SK-N-SH (cell line): ENCODE measurements around the gene PAPPA2. TPM values are rescaled to one million over a fixed set of nuclear protein-coding genes. Genes with fewer than 3 reads are reported as not detected.

Source experiments
- CTCF ChIA-PET: fragments of 300-600, 350-600 bp; formaldehyde crosslinking; extraction: SDS; loops from one replicate; lab custom pipeline; 2021; lab: Yijun Ruan, JAX
- POLR2A ChIA-PET: fragments of 350-600 bp; sonication (Branson Sonifier 250); formaldehyde crosslinking; extraction: SDS; loops from one replicate; lab custom pipeline; 2020; ENCODE audit warnings: antibody characterized with exemption, inconsistent platforms; lab: Yijun Ruan, JAX
- DNase-seq: peaks from one replicate; pipeline ENCODE4 v3.0.0; 2012
- H2AFZ ChIP-seq: fragments of 200-600 bp; sonication (generic); 2 replicates; pipeline ENCODE4 v1.8.1; 2016; ENCODE audit warnings: antibody characterized with exemption, mild to moderate bottlenecking, low read depth
- H3F3A ChIP-seq: fragments of 200-600 bp; sonication (generic); replicated peaks from 2 replicates; pipeline ENCODE3; 2016; ENCODE audit warnings: antibody characterized with exemption, mild to moderate bottlenecking; ENCODE audit not compliant: insufficient read depth
- H3K27ac ChIP-seq, 2 experiments: fragments of 200-500 bp in 1 of 2; fragments of 200-600 bp in 1 of 2; sonication (Bioruptor generic) in 1 of 2; sonication (generic), shearing (Covaris generic) in 1 of 2; 2 replicates each; pipeline versions ENCODE4 v1.5.1 to v1.6.1; 2014 to 2016; ENCODE audit warnings: low read depth in 2 of 2, inconsistent platforms in 1 of 2, low read length in 1 of 2, mild to moderate bottlenecking in 1 of 2, mixed read lengths in 1 of 2
- H3K27me3 ChIP-seq: fragments of 200-600 bp; sonication (generic), shearing (Covaris generic); 2 replicates; pipeline ENCODE4 v1.6.1; 2016; ENCODE audit warnings: mixed run types; ENCODE audit not compliant: insufficient read depth
- H3K36me3 ChIP-seq, 2 experiments: fragments of 200-500 bp in 1 of 2; fragments of 200-600 bp in 1 of 2; sonication (Bioruptor generic) in 1 of 2; sonication (generic) in 1 of 2; replicated peaks in 1 of 2; 2 replicates each; pipeline versions ENCODE3 to v1.5.1; 2014 to 2016; ENCODE audit warnings: low read length in 1 of 2, mild to moderate bottlenecking in 1 of 2; ENCODE audit not compliant: insufficient read depth in 2 of 2, control insufficient read depth in 1 of 2
- H3K4me1 ChIP-seq, 2 experiments: fragments of 200-500 bp in 1 of 2; fragments of 200-600 bp in 1 of 2; sonication (Bioruptor generic) in 1 of 2; sonication (generic), shearing (Covaris generic) in 1 of 2; 2 replicates each; pipeline versions ENCODE4 v1.5.1 to v1.6.1; 2014 to 2016; ENCODE audit warnings: low read depth in 1 of 2, low read length in 1 of 2, mixed run types in 1 of 2; ENCODE audit not compliant: insufficient read depth in 2 of 2, control insufficient read depth in 1 of 2
- H3K4me2 ChIP-seq: fragments of 200-600 bp; sonication (generic), shearing (Covaris generic); 2 replicates; pipeline ENCODE4 v1.6.1; 2017; ENCODE audit warnings: mixed run types
- H3K4me3 ChIP-seq, 2 experiments: fragments of 200-500 bp in 1 of 2; fragments of 200-600 bp in 1 of 2; sonication (Bioruptor generic) in 1 of 2; sonication (generic), shearing (Covaris generic) in 1 of 2; 2 replicates each; pipeline versions ENCODE4 v1.5.1 to v1.8.1; 2014 to 2016; ENCODE audit warnings: low read depth in 2 of 2, inconsistent platforms in 1 of 2, low read length in 1 of 2, mild to moderate bottlenecking in 1 of 2, mixed read lengths in 1 of 2, moderate library complexity in 1 of 2
- H3K79me2 ChIP-seq: fragments of 200-600 bp; sonication (generic); 2 replicates; pipeline ENCODE4 v1.8.1; 2017; ENCODE audit warnings: mild to moderate bottlenecking; ENCODE audit not compliant: insufficient read depth
- H3K9ac ChIP-seq: fragments of 200-600 bp; sonication (generic); 2 replicates; pipeline ENCODE4 v1.6.1; 2017; ENCODE audit warnings: mixed run types
- H3K9me2 ChIP-seq: fragments of 200-600 bp; sonication (generic); 2 replicates; pipeline ENCODE4 v1.6.1; 2017; ENCODE audit warnings: mixed run types
- H3K9me3 ChIP-seq: fragments of 200-600 bp; sonication (generic); 2 replicates; pipeline ENCODE4 v1.6.1; 2017; ENCODE audit warnings: mixed run types, mild to moderate bottlenecking, moderate library complexity
- H4K20me1 ChIP-seq: fragments of 200-600 bp; sonication (generic); 2 replicates; pipeline ENCODE4 v1.6.1; 2017; ENCODE audit warnings: mild to moderate bottlenecking, mixed run types; ENCODE audit not compliant: insufficient read depth
- CHD2 ChIP-seq: fragments of 150-350 bp; IDR thresholded peaks from 2 replicates; pipeline ENCODE4 v1.6.1; 2018; ENCODE audit warnings: low read length; ENCODE audit not compliant: partially characterized antibody
- CTCF ChIP-seq: fragments of 200-600 bp; sonication (generic); IDR thresholded peaks from 2 replicates; pipeline ENCODE4 v1.6.1; 2017; ENCODE audit warnings: antibody characterized with exemption, mild to moderate bottlenecking, moderate library complexity
- ELF1 ChIP-seq: IDR thresholded peaks from 2 replicates; pipeline ENCODE4 v1.4.0; 2012
- EZH2phosphoT487 ChIP-seq: fragments of 200-600 bp; sonication (generic); IDR thresholded peaks from 2 replicates; pipeline ENCODE4 v1.6.1; 2017; ENCODE audit warnings: low read depth, mixed run types, mild to moderate bottlenecking, antibody characterized with exemption, moderate library complexity, borderline replicate concordance
- FOSL2 ChIP-seq: IDR thresholded peaks from 2 replicates; pipeline ENCODE4 v1.4.0; 2012; ENCODE audit warnings: low read depth, mild to moderate bottlenecking, moderate library complexity, borderline replicate concordance
- FOXJ3 ChIP-seq: sonication (generic); formaldehyde crosslinking; IDR thresholded peaks from 2 replicates; pipeline ENCODE4 v1.5.1; 2020; ENCODE audit warnings: mild to moderate bottlenecking, missing genetic modification reagents
- GABPA ChIP-seq: IDR thresholded peaks from 2 replicates; pipeline ENCODE4 v1.4.0; 2012; ENCODE audit warnings: low read depth, mild to moderate bottlenecking
- IRF3 ChIP-seq: fragments of 150-350 bp; IDR thresholded peaks from 2 replicates; pipeline ENCODE4 v1.6.1; 2016; ENCODE audit warnings: mild to moderate bottlenecking, low read depth, low read length
- JUND ChIP-seq: IDR thresholded peaks from 2 replicates; pipeline ENCODE4 v1.4.0; 2012
- MAX ChIP-seq: IDR thresholded peaks from 2 replicates; pipeline ENCODE4 v1.4.0; 2012; ENCODE audit warnings: low read depth
- MEF2A ChIP-seq: IDR thresholded peaks from 2 replicates; pipeline ENCODE4 v1.4.0; 2012; ENCODE audit warnings: low read depth, borderline replicate concordance
- PBX3 ChIP-seq: IDR thresholded peaks from 2 replicates; pipeline ENCODE4; 2012
- POLR2AphosphoS5 ChIP-seq: IDR thresholded peaks from 2 replicates; pipeline ENCODE4 v1.6.1; 2012; ENCODE audit warnings: low read depth, low read length
- REST ChIP-seq: IDR thresholded peaks from 2 replicates; pipeline ENCODE4 v1.6.1; 2012; ENCODE audit warnings: mild to moderate bottlenecking, low read depth, low read length, moderate library complexity
- RFX5 ChIP-seq: IDR thresholded peaks from 2 replicates; pipeline ENCODE4 v1.6.1; 2012; ENCODE audit warnings: mild to moderate bottlenecking, improper control_type of control experiment, low read length
- TAF1 ChIP-seq: IDR thresholded peaks from 2 replicates; pipeline ENCODE4 v1.6.1; 2012; ENCODE audit warnings: low read depth, mild to moderate bottlenecking, low read length, moderate library complexity, borderline replicate concordance
- TEAD4 ChIP-seq: IDR thresholded peaks from 2 replicates; pipeline ENCODE4 v1.4.0; 2012; ENCODE audit warnings: mild to moderate bottlenecking, borderline replicate concordance; ENCODE audit not compliant: insufficient read depth
- USF2 ChIP-seq: fragments of 150-350 bp; IDR thresholded peaks from 2 replicates; pipeline ENCODE4 v1.6.1; 2017; ENCODE audit warnings: antibody characterized with exemption, low read length, low read depth, borderline replicate concordance
- YY1 ChIP-seq: IDR thresholded peaks from 2 replicates; pipeline ENCODE4 v1.4.0; 2012; ENCODE audit warnings: low read depth, mild to moderate bottlenecking
- ZBTB33 ChIP-seq: IDR thresholded peaks from 2 replicates; pipeline ENCODE4 v1.4.0; 2012; ENCODE audit warnings: low read depth, borderline replicate concordance
- WGBS: methylation state at CpG from one replicate; pipeline ENCODE4 v1.1.6; 2017; ENCODE audit warnings: low lambda C conversion rate; 5-methylcytosine and 5-hydroxymethylcytosine counted together
- polyA plus RNA-seq, 3 experiments: library from polyadenylated mRNA; depleted of rRNA; stranded (reverse); fragments of >200 nt; gene quantifications; 2 replicates each; pipeline ENCODE4 v1.2.3, GENCODE V29; 2012

The PAPPA2 gene
- polyA plus RNA-seq, 1 of the 3 experiments (the other 2 are of a cell fraction) = 0.02 TPM

- ChIA-PET POLR2A (no interaction called here), CTCF (interaction anchor here (2.5 kb wide), 1 partner anchor 12 kb away, joined by 11 read pairs; no protein-coding TSS in a partner anchor)
- Histone ChIP-seq H3K4me1 (no peaks in the 10 kb centered on the region), H3K9me2 (no peaks in the 10 kb centered on the region), H4K20me1 (no peaks in the 10 kb centered on the region), H3K36me3 (no peaks in the 10 kb centered on the region), H3K27me3 (no peaks in the 10 kb centered on the region; the same call in 1 of the 2 replicates), H3K4me3 (no peak overlapping the region), H3K9me3 (no peaks in the 10 kb centered on the region), H3K9ac (no peak overlapping the region), H3F3A (no peaks in the 10 kb centered on the region), H3K27ac (no peak overlapping the region), H3K79me2 (no peaks in the 10 kb centered on the region), H3K4me2 (no peak overlapping the region), H2AFZ (no peak overlapping the region)
- DNase-seq = no peak
- WGBS = 38% methylated on average over 1 of the region's 1 CpG
- TF ChIP-seq YY1 = no peak
- no peak for TF ChIP-seq CHD2
- no peak for TF ChIP-seq CTCF
- no peak for TF ChIP-seq ZBTB33
- no peak for TF ChIP-seq ELF1
- no peak for TF ChIP-seq EZH2phosphoT487
- no peak for TF ChIP-seq USF2
- no peak for TF ChIP-seq TEAD4
- TF ChIP-seq POLR2AphosphoS5 = no peak
- no peak for TF ChIP-seq MAX
- no peak for TF ChIP-seq RFX5
- TF ChIP-seq MEF2A = no peak
- TF ChIP-seq GABPA = no peak
- TF ChIP-seq REST = no peak
- TF ChIP-seq FOSL2 = no peak
- TF ChIP-seq IRF3 = no peak
- no peak for TF ChIP-seq TAF1
- TF ChIP-seq JUND = no peak
- no peak for TF ChIP-seq FOXJ3
- TF ChIP-seq PBX3 = no peak
Observed at GRCh38 chr1:176546825-176547224, 83.8 kb downstream of the PAPPA2 start.
